Keratinocyte (primary cell): ENCODE measurements around the gene SHROOM4.

ENCODE experiments used
- CTCF ChIP-seq, 3 experiments: IDR thresholded peaks in 1 of 3; conservative IDR thresholded peaks in 1 of 3; optimal IDR thresholded peaks in 1 of 3; 2 replicates in 2 of 3; 3 replicates in 1 of 3; pipeline versions ENCODE3 to v1.5.1; 2011; ENCODE audit warnings: low read length in 3 of 3, mild to moderate bottlenecking in 3 of 3, moderate library complexity in 2 of 3, control low read depth in 1 of 3, inconsistent platforms in 1 of 3; ENCODE audit not compliant: insufficient read depth in 2 of 3; ENCODE audit errors: extremely low read depth in 1 of 3
- EZH2 ChIP-seq: IDR thresholded peaks from one replicate; pipeline ENCODE4 v1.6.1; 2012; ENCODE audit warnings: inconsistent platforms, mild to moderate bottlenecking, low read length, moderate library complexity

- TF ChIP-seq CTCF (optimal IDR thresholded peaks at IDR 0.05 in 1 of 3, IDR thresholded peaks at IDR 0.05 in 1 of 3, conservative IDR thresholded peaks at IDR 0.05 in 1 of 3; ENCODE audit: extremely low read depth in 1 of 3, insufficient read depth in 2 of 3, low read length in 3 of 3) (no peak), EZH2 (no peak)
These were observed 26.9 kb downstream of the SHROOM4 start for GRCh38 chrX:50787099-50787498.
